ENCODE measurements around the gene SYAP1. TPM values are rescaled to one million over a fixed set of nuclear protein-coding genes. Genes with fewer than 3 reads are reported as not detected.
A peak's percentile ranks its signal among the peaks of the same experiment; 100 is the strongest.

SYAP1 gene
- total and polyA plus RNA-seq, 9 of the 15 experiments (the other 6 are each of a cell fraction or from before 2014, with no cell fraction given): 5.7 to 35.3 (median 27.6) TPM

- FAIRE-seq (no peak), DNase-seq (ENCODE audit: extremely low read depth in 1 of 4, low spot score in 3 of 4) (no peak), ATAC-seq (no peak)
- WGBS (ENCODE audit: insufficient coverage, low coverage, missing lambda C conversion rate): 24% methylated on average over 2 of the region's 6 CpGs
- peaks cover 45% of the 10 kb centered on the region for H3K79me2 ChIP-seq (ENCODE audit: control insufficient read depth, insufficient read depth, low read length)
- no peaks in the 10 kb centered on the region for H3K9me3 ChIP-seq (replicated peaks; ENCODE audit: control insufficient read depth, insufficient read depth, low read depth, low read length)
- peaks cover 5% of the 10 kb centered on the region; the same call in 2 of the 3 replicates for H3K36me3 ChIP-seq (ENCODE audit: control insufficient read depth, insufficient read depth, low read length)
- intact Hi-C loops (cut with micrococcal nuclease) (loop anchor here (2.0 kb wide), 2 partner anchors 52 to 68 kb away; partner anchors contain the start of gene TXLNG), in situ Hi-C loops (cut with MboI) (no loop called here)
- BruUV-seq (replicated peaks): TSS peak; percentile 99
- H4K20me1 ChIP-seq (replicated peaks; ENCODE audit: control insufficient read depth, insufficient read depth, low read length): no peaks in the 10 kb centered on the region; the same call in 1 of the 2 replicates
- no peaks in the 10 kb centered on the region for H3K9me1 ChIP-seq (ENCODE audit: control insufficient read depth, insufficient read depth, low read length)
- H3K27me3 ChIP-seq (ENCODE audit: control insufficient read depth in 2 of 2, insufficient read depth in 2 of 2, low read length in 2 of 2): no peaks in the 10 kb centered on the region
- H2AFZ ChIP-seq (ENCODE audit: low read depth, low read length): peak overlapping the region; percentile 97
- H3K4me3 ChIP-seq: peak overlapping the region; percentile 82
- H3K27ac ChIP-seq (ENCODE audit: extremely low read depth, low read depth, low read length): peak overlapping the region; percentile 100
- ChIA-PET POLR2A (interaction anchor here (0.6 to 2.9 kb wide), 5 partner anchors 14 to 1028 kb away, joined by 3 to 18 read pairs (median 3); no protein-coding TSS in a partner anchor), CTCF (ENCODE audit: low intra/inter-chr PET ratio) (no interaction called here)
- H3K4me1 ChIP-seq (replicated peaks in 1 of 2; ENCODE audit: control insufficient read depth in 2 of 2, insufficient read depth in 2 of 2, low read length in 2 of 2): peaks cover 7 to 11% of the 10 kb centered on the region in 2 experiments; a peak in 3 of 5 replicates
- H3K4me2 ChIP-seq (ENCODE audit: insufficient read depth, low read length): peak overlapping the region; percentile 95
- peak overlapping the region; percentile 98 for H3K9ac ChIP-seq (ENCODE audit: insufficient read depth in 1 of 2, low read depth in 2 of 2, low read length in 2 of 2)
- no peak for TF ChIP-seq PTTG1 (tag; IDR thresholded peaks at IDR 0.05; ENCODE audit: low read depth)
- TF ChIP-seq GATAD2A (IDR thresholded peaks at IDR 0.05): no peak
- TF ChIP-seq EP300 (IDR thresholded peaks at IDR 0.05; ENCODE audit: low read length): no peak
- no peak for TF ChIP-seq ETV1 (tag; conservative IDR thresholded peaks at IDR 0.05; ENCODE audit: low read depth)
- no peak for TF ChIP-seq HIVEP1 (CRISPR knock-in tag; IDR thresholded peaks at IDR 0.05)
- TF ChIP-seq, protein P1, sequence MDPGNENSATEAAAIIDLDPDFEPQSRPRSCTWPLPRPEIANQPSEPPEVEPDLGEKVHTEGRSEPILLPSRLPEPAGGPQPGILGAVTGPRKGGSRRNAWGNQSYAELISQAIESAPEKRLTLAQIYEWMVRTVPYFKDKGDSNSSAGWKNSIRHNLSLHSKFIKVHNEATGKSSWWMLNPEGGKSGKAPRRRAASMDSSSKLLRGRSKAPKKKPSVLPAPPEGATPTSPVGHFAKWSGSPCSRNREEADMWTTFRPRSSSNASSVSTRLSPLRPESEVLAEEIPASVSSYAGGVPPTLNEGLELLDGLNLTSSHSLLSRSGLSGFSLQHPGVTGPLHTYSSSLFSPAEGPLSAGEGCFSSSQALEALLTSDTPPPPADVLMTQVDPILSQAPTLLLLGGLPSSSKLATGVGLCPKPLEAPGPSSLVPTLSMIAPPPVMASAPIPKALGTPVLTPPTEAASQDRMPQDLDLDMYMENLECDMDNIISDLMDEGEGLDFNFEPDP (CRISPR knock-in tag; IDR thresholded peaks at IDR 0.05): no peak
- TF ChIP-seq TFAM (CRISPR knock-in tag; conservative IDR thresholded peaks at IDR 0.05): no peak
- TF ChIP-seq, protein P2, sequence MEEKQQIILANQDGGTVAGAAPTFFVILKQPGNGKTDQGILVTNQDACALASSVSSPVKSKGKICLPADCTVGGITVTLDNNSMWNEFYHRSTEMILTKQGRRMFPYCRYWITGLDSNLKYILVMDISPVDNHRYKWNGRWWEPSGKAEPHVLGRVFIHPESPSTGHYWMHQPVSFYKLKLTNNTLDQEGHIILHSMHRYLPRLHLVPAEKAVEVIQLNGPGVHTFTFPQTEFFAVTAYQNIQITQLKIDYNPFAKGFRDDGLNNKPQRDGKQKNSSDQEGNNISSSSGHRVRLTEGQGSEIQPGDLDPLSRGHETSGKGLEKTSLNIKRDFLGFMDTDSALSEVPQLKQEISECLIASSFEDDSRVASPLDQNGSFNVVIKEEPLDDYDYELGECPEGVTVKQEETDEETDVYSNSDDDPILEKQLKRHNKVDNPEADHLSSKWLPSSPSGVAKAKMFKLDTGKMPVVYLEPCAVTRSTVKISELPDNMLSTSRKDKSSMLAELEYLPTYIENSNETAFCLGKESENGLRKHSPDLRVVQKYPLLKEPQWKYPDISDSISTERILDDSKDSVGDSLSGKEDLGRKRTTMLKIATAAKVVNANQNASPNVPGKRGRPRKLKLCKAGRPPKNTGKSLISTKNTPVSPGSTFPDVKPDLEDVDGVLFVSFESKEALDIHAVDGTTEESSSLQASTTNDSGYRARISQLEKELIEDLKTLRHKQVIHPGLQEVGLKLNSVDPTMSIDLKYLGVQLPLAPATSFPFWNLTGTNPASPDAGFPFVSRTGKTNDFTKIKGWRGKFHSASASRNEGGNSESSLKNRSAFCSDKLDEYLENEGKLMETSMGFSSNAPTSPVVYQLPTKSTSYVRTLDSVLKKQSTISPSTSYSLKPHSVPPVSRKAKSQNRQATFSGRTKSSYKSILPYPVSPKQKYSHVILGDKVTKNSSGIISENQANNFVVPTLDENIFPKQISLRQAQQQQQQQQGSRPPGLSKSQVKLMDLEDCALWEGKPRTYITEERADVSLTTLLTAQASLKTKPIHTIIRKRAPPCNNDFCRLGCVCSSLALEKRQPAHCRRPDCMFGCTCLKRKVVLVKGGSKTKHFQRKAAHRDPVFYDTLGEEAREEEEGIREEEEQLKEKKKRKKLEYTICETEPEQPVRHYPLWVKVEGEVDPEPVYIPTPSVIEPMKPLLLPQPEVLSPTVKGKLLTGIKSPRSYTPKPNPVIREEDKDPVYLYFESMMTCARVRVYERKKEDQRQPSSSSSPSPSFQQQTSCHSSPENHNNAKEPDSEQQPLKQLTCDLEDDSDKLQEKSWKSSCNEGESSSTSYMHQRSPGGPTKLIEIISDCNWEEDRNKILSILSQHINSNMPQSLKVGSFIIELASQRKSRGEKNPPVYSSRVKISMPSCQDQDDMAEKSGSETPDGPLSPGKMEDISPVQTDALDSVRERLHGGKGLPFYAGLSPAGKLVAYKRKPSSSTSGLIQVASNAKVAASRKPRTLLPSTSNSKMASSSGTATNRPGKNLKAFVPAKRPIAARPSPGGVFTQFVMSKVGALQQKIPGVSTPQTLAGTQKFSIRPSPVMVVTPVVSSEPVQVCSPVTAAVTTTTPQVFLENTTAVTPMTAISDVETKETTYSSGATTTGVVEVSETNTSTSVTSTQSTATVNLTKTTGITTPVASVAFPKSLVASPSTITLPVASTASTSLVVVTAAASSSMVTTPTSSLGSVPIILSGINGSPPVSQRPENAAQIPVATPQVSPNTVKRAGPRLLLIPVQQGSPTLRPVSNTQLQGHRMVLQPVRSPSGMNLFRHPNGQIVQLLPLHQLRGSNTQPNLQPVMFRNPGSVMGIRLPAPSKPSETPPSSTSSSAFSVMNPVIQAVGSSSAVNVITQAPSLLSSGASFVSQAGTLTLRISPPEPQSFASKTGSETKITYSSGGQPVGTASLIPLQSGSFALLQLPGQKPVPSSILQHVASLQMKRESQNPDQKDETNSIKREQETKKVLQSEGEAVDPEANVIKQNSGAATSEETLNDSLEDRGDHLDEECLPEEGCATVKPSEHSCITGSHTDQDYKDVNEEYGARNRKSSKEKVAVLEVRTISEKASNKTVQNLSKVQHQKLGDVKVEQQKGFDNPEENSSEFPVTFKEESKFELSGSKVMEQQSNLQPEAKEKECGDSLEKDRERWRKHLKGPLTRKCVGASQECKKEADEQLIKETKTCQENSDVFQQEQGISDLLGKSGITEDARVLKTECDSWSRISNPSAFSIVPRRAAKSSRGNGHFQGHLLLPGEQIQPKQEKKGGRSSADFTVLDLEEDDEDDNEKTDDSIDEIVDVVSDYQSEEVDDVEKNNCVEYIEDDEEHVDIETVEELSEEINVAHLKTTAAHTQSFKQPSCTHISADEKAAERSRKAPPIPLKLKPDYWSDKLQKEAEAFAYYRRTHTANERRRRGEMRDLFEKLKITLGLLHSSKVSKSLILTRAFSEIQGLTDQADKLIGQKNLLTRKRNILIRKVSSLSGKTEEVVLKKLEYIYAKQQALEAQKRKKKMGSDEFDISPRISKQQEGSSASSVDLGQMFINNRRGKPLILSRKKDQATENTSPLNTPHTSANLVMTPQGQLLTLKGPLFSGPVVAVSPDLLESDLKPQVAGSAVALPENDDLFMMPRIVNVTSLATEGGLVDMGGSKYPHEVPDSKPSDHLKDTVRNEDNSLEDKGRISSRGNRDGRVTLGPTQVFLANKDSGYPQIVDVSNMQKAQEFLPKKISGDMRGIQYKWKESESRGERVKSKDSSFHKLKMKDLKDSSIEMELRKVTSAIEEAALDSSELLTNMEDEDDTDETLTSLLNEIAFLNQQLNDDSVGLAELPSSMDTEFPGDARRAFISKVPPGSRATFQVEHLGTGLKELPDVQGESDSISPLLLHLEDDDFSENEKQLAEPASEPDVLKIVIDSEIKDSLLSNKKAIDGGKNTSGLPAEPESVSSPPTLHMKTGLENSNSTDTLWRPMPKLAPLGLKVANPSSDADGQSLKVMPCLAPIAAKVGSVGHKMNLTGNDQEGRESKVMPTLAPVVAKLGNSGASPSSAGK (IDR thresholded peaks at IDR 0.05): 0 out of 2 replicates have a peak, but pooled peaks have one; percentile 14
- no peak for TF ChIP-seq ZNF586 (CRISPR knock-in tag; conservative IDR thresholded peaks at IDR 0.05)
- TF ChIP-seq ZBTB8A (IDR thresholded peaks at IDR 0.05; ENCODE audit: partially characterized antibody): no peak
Measured at GRCh38 chrX:16718824-16719333, 533 bp upstream of the SYAP1 start.

All from K562 (cell line).